Measurements from ENCODE around the gene CDC20B. TPM values are rescaled to one million over a fixed set of nuclear protein-coding genes. Genes with fewer than 3 reads are reported as not detected.
"Not testable (repeated sequence)": the region's sequence is repeated elsewhere in the genome, so short reads cannot be mapped to it uniquely, and the experiment has no call there.

Gene CDC20B
- total RNA-seq, 1 experiment from 2014 or later = not detected

DNA sequence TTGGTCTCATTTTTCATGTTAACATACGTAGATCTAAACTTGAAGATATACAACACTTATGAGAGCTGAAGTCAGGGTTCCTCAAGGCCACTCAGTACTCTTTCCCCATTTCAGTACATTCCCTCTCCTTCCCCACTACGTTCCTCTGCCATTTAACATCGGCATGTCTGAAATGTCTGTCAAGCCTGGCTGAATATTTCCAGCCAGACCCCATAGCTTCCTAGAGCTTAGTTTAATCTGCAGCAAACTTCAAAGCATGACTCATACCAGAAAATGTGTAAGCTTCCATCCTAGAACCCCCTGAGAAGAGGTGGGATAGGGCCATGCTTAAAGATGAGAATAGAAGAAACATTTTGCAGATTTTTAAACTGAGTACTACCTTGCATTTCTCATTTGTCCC, 64.3 kb downstream of the CDC20B start:
- Histone ChIP-seq H4K20me1 (ENCODE audit: insufficient read depth) (no peaks in the 10 kb centered on the region), H3K36me3 (ENCODE audit: control insufficient read depth in 1 of 2, insufficient read depth in 2 of 2, low read length in 2 of 2) (no peaks in the 10 kb centered on the region), H3K9me3 (ENCODE audit: control insufficient read depth in 1 of 2, insufficient read depth in 1 of 2, low read depth in 1 of 2, low read length in 2 of 2) (no peaks in the 10 kb centered on the region), H3K4me3 (replicated peaks in 1 of 2; ENCODE audit: low read depth in 1 of 2, low read length in 2 of 2) (no peak overlapping the region), H3K4me2 (ENCODE audit: low read length) (no peak overlapping the region), H3K9ac (ENCODE audit: low read length) (no peak overlapping the region), H3K27me3 (ENCODE audit: insufficient read depth, low read length) (peaks cover 35% of the 10 kb centered on the region; the same call in 1 of the 2 replicates), H3K9me2 (ENCODE audit: insufficient read depth) (no peaks in the 10 kb centered on the region), H3K79me2 (ENCODE audit: insufficient read depth, low read length) (no peaks in the 10 kb centered on the region), H3K27ac (ENCODE audit: low read depth, low read length) (no peak overlapping the region), H2AFZ (ENCODE audit: low read depth, low read length, poor library complexity, severe bottlenecking) (no peak overlapping the region), H3K4me1 (ENCODE audit: control insufficient read depth in 1 of 2, insufficient read depth in 2 of 2, low read length in 2 of 2) (no peaks in the 10 kb centered on the region)
- no TSS peak for BruUV-seq (replicated peaks)
- TF ChIP-seq YY1 (IDR thresholded peaks at IDR 0.05; ENCODE audit: extremely low read depth, insufficient replicate concordance, low read depth, low read length) = no peak
- no peak for TF ChIP-seq TCF7L2 (IDR thresholded peaks at IDR 0.05; ENCODE audit: borderline replicate concordance, extremely low read depth, insufficient read depth, insufficient read length)
- no peak for TF ChIP-seq SP1 (IDR thresholded peaks at IDR 0.05; ENCODE audit: low read depth)
- RAD21 ChIA-PET (ENCODE audit: low non-redundant PET in 1 of 2, low total read pairs in 2 of 2, uncharacterized antibody in 2 of 2, unreplicated experiment in 2 of 2) = no interaction called here
- no peak for DNase-seq (ENCODE audit: low read depth, low spot score)
- POLR2A ChIA-PET = no interaction called here
- intact Hi-C loops (cut with micrococcal nuclease) = no loop called here
- CTCF ChIA-PET = no interaction called here
- ATAC-seq = no peak

- H4K20me1 ChIP-seq (ENCODE audit: insufficient read depth); H3K27ac ChIP-seq (ENCODE audit: low read depth, low read length); POLR2A ChIA-PET; H3K36me3 ChIP-seq (ENCODE audit: control insufficient read depth in 1 of 2, insufficient read depth in 2 of 2, low read length in 2 of 2); RAD21 ChIA-PET (ENCODE audit: low non-redundant PET in 1 of 2, low total read pairs in 2 of 2, uncharacterized antibody in 2 of 2, unreplicated experiment in 2 of 2); H2AFZ ChIP-seq (ENCODE audit: low read depth, low read length, poor library complexity, severe bottlenecking); intact Hi-C loops (cut with micrococcal nuclease); DNase-seq (ENCODE audit: low read depth, low spot score); H3K4me2 ChIP-seq (ENCODE audit: low read length); ATAC-seq; H3K9me3 ChIP-seq (ENCODE audit: control insufficient read depth in 1 of 2, insufficient read depth in 1 of 2, low read depth in 1 of 2, low read length in 2 of 2); H3K9me2 ChIP-seq (ENCODE audit: insufficient read depth); H3K4me3 ChIP-seq (replicated peaks in 1 of 2; ENCODE audit: low read depth in 1 of 2, low read length in 2 of 2); BruUV-seq (replicated peaks); CTCF ChIA-PET; H3K9ac ChIP-seq (ENCODE audit: low read length); H3K79me2 ChIP-seq (ENCODE audit: insufficient read depth, low read length); H3K4me1 ChIP-seq (ENCODE audit: control insufficient read depth in 1 of 2, insufficient read depth in 2 of 2, low read length in 2 of 2): not testable (repeated sequence)
- H3K27me3 ChIP-seq (ENCODE audit: insufficient read depth, low read length) = peaks cover 23% of the 10 kb centered on the region; the same call in 1 of the 2 replicates
Measured at GRCh38 chr5:55105976-55106375, 67.0 kb downstream of the CDC20B start.
